ENCODE measurements around the gene CRPPA.

GRCh38 chr7:16438988-16439387, 17.6 kb upstream of the CRPPA start:
- TF ChIP-seq SRY (CRISPR knock-in tag; IDR thresholded peaks at IDR 0.05) (no peak), RBM39 (IDR thresholded peaks at IDR 0.05; ENCODE audit: low read depth, low read length, poor library complexity, severe bottlenecking) (no peak), REST (IDR thresholded peaks at IDR 0.05; ENCODE audit: borderline replicate concordance in 1 of 2, low read depth in 1 of 2, low read length in 2 of 2) (no peak), KMT2B (CRISPR knock-in tag; IDR thresholded peaks at IDR 0.05) (no peak), SIN3A (IDR thresholded peaks at IDR 0.05; ENCODE audit: borderline replicate concordance, low read depth, low read length) (no peak), POLR2A (IDR thresholded peaks at IDR 0.05; ENCODE audit: insufficient read depth in 1 of 2, low read depth in 2 of 2, low read length in 2 of 2) (no peak), CBFB (CRISPR knock-in tag; IDR thresholded peaks at IDR 0.05) (no peak), ZFP36 (IDR thresholded peaks at IDR 0.05; ENCODE audit: borderline replicate concordance, low read depth, low read length, partially characterized antibody) (no peak), ZFX (CRISPR knock-in tag; IDR thresholded peaks at IDR 0.05; ENCODE audit: low read depth) (no peak), ZNF317 (CRISPR knock-in tag; IDR thresholded peaks at IDR 0.05) (no peak), CTCF (CRISPR knock-in tag; IDR thresholded peaks at IDR 0.05) (no peak)
